Fibroblast of the conjunctiva (primary cell): ENCODE data around the gene GDI2.
"Not testable (repeated sequence)": the region's sequence is repeated elsewhere in the genome, so short reads cannot be mapped to it uniquely, and the experiment has no call there.

Experiments
- DNase-seq: peaks from one replicate; pipeline ENCODE4 v3.0.0-alpha.2; 2010; ENCODE audit warnings: low read depth

The GDI2 gene

GRCh38 chr10:5813341-5814109, at the start of gene GDI2:
TSS of gene GDI2 (minus strand) at chr10:5813434. CDS start at chr10:5813258, 176 bp downstream.
- DNase-seq: peak; percentile 90

GRCh38 chr10:5862360-5862961, 49.2 kb upstream of the GDI2 start:
- DNase-seq: no peak

- no peak for DNase-seq
Measured at GRCh38 chr10:5860066-5860465, 46.8 kb upstream of the GDI2 start.

GRCh38 chr10:5858811-5859210, 45.6 kb upstream of the GDI2 start:
- no peak for DNase-seq

GRCh38 chr10:5856701-5857004, 43.4 kb upstream of the GDI2 start:
- no peak for DNase-seq

GRCh38 chr10:5855979-5856700, 42.9 kb upstream of the GDI2 start:
- no peak for DNase-seq

- DNase-seq: no peak
Measured at GRCh38 chr10:5854131-5854475, 40.9 kb upstream of the GDI2 start.

GRCh38 chr10:5846667-5847066, 33.4 kb upstream of the GDI2 start:
- not testable (repeated sequence) for DNase-seq

GRCh38 chr10:5844345-5845055, 31.3 kb upstream of the GDI2 start:
- DNase-seq: no peak

- no peak for DNase-seq
Measured at GRCh38 chr10:5843686-5844344, 30.6 kb upstream of the GDI2 start.

- no peak for DNase-seq
Measured at GRCh38 chr10:5841965-5842364, 28.7 kb upstream of the GDI2 start.

- no peak for DNase-seq
Measured at GRCh38 chr10:5840314-5841307, 27.4 kb upstream of the GDI2 start.

GRCh38 chr10:5836181-5836580, 22.9 kb upstream of the GDI2 start:
- not testable (repeated sequence) for DNase-seq

- no peak for DNase-seq
Measured at GRCh38 chr10:5835446-5836095, 22.3 kb upstream of the GDI2 start.

GRCh38 chr10:5833814-5834213, 20.6 kb upstream of the GDI2 start:
- DNase-seq: no peak

GRCh38 chr10:5832946-5833345, 19.7 kb upstream of the GDI2 start:
- no peak for DNase-seq

- no peak for DNase-seq
Measured at GRCh38 chr10:5831446-5831782, 18.2 kb upstream of the GDI2 start.

- no peak for DNase-seq
Measured at GRCh38 chr10:5830629-5831445, 17.6 kb upstream of the GDI2 start.

- no peak for DNase-seq
Measured at GRCh38 chr10:5829267-5829666, 16.0 kb upstream of the GDI2 start.

- no peak for DNase-seq
Measured at GRCh38 chr10:5828725-5829124, 15.5 kb upstream of the GDI2 start.
